ENCODE measurements around the gene FAP. TPM values are rescaled to one million over a fixed set of nuclear protein-coding genes. Genes with fewer than 3 reads are reported as not detected.

The FAP gene
- total and polyA plus RNA-seq, 2 of the 8 experiments (the other 6 are each of a cell fraction or from before 2014, with no cell fraction given), result not detected

DNA sequence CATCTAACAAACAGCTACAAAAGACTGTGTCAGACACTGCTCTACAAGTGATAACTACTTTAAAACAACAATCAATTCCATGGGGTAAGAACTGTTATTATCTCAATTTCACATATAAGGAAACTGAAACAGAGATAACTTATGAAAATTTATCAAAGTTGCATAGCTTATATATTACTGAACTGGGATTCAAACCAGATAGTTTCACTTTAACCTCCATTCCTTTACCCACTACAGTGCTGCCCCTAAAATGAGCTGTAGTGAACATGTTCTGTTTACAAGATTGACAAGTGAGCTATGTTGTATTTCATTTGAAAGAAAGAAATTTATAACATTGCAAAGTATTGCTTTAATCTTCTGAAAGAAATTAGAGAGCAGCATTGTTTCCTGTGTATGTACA, 77.1 kb downstream of the FAP start:
- Histone ChIP-seq H3K4ac (replicated peaks; ENCODE audit: insufficient read length, low read depth, low read length) (no peak overlapping the region), H3K18ac (ENCODE audit: extremely low read depth, low read length) (no peak overlapping the region), H2AK5ac (ENCODE audit: low read depth, low read length) (no peak overlapping the region), H3K27me3 (replicated peaks in 1 of 4; ENCODE audit: control insufficient read depth in 3 of 4, extremely low read depth in 1 of 4, insufficient read depth in 3 of 4, low read length in 3 of 4) (no peaks in the 10 kb centered on the region), H2BK20ac (ENCODE audit: low read length) (no peak overlapping the region), H2BK12ac (ENCODE audit: low read depth, low read length) (no peak overlapping the region), H3K4me1 (replicated peaks in 1 of 4; ENCODE audit: control insufficient read depth in 3 of 4, insufficient read depth in 4 of 4, low read length in 3 of 4) (no peaks in the 10 kb centered on the region), H3K4me3 (ENCODE audit: extremely low read depth in 1 of 4, insufficient read depth in 2 of 4, low read depth in 3 of 4, low read length in 4 of 4) (no peak overlapping the region), H3K56ac (replicated peaks; ENCODE audit: insufficient read length, low read depth, low read length) (no peak overlapping the region), H3K23ac (ENCODE audit: insufficient read length) (no peak overlapping the region), H3K79me1 (ENCODE audit: low read depth, low read length) (no peaks in the 10 kb centered on the region), H4K91ac (replicated peaks; ENCODE audit: insufficient read length, low read length) (no peak overlapping the region), H4K20me1 (replicated peaks in 1 of 2; ENCODE audit: control insufficient read depth in 1 of 2, insufficient read depth in 2 of 2, low read length in 2 of 2) (no peaks in the 10 kb centered on the region), H3K23me2 (ENCODE audit: low read depth, low read length) (no peaks in the 10 kb centered on the region), H3K27ac (ENCODE audit: low read depth, low read length) (no peak overlapping the region), H3K79me2 (ENCODE audit: control insufficient read depth in 1 of 2, insufficient read depth in 2 of 2, low read length in 2 of 2) (no peaks in the 10 kb centered on the region), H3K36me3 (ENCODE audit: control insufficient read depth in 2 of 4, insufficient read depth in 4 of 4, low read length in 3 of 4) (no peaks in the 10 kb centered on the region), H3K14ac (ENCODE audit: insufficient read length) (no peak overlapping the region), H3K9ac (replicated peaks in 1 of 4; ENCODE audit: extremely low read depth in 1 of 4, low read depth in 3 of 4, low read length in 3 of 4) (no peak overlapping the region), H3K4me2 (ENCODE audit: insufficient read depth in 1 of 2, low read depth in 2 of 2, low read length in 2 of 2) (no peak overlapping the region), H4K8ac (ENCODE audit: extremely low read depth, insufficient read depth, low read length) (no peak overlapping the region), H2AFZ (ENCODE audit: low read length) (no peak overlapping the region), H2BK15ac (ENCODE audit: low read length) (no peak overlapping the region), H4K5ac (ENCODE audit: insufficient read length, low read depth, low read length) (no peak overlapping the region), H2BK5ac (ENCODE audit: low read depth, low read length) (no peak overlapping the region), H2BK120ac (replicated peaks; ENCODE audit: low read depth, low read length) (no peak overlapping the region), H3K9me3 (ENCODE audit: insufficient read depth in 2 of 2, low read depth in 1 of 2, low read length in 1 of 2) (no peaks in the 10 kb centered on the region)
- TF ChIP-seq RFX5 (IDR thresholded peaks at IDR 0.05; ENCODE audit: borderline replicate concordance, low read depth, low read length), result no peak
- TF ChIP-seq KDM5A (IDR thresholded peaks at IDR 0.05; ENCODE audit: low read length), result no peak
- TF ChIP-seq NANOG (IDR thresholded peaks at IDR 0.05; ENCODE audit: insufficient read depth, low read depth, low read length, poor library complexity, severe bottlenecking), result no peak
- no peak for TF ChIP-seq E2F6 (IDR thresholded peaks at IDR 0.05)
- TF ChIP-seq TAF1 (IDR thresholded peaks at IDR 0.05; ENCODE audit: low read depth, low read length), result no peak
- TF ChIP-seq RXRA (IDR thresholded peaks at IDR 0.05; ENCODE audit: insufficient read depth, low read depth, low read length), result no peak
- no peak for TF ChIP-seq POLR2AphosphoS5 (IDR thresholded peaks at IDR 0.05; ENCODE audit: low read depth, low read length)
- no peak for TF ChIP-seq BRCA1 (IDR thresholded peaks at IDR 0.05; ENCODE audit: low read depth, low read length)
- no peak for TF ChIP-seq SP2 (IDR thresholded peaks at IDR 0.05; ENCODE audit: low read length)
- TF ChIP-seq TEAD4 (IDR thresholded peaks at IDR 0.05; ENCODE audit: low read depth, low read length), result no peak
- no peak for TF ChIP-seq TAF7 (optimal IDR thresholded peaks at IDR 0.05; ENCODE audit: borderline replicate concordance, low read depth, low read length)
- no peak for TF ChIP-seq CEBPB (IDR thresholded peaks at IDR 0.05; ENCODE audit: low read depth, low read length)
- TF ChIP-seq, protein P1, sequence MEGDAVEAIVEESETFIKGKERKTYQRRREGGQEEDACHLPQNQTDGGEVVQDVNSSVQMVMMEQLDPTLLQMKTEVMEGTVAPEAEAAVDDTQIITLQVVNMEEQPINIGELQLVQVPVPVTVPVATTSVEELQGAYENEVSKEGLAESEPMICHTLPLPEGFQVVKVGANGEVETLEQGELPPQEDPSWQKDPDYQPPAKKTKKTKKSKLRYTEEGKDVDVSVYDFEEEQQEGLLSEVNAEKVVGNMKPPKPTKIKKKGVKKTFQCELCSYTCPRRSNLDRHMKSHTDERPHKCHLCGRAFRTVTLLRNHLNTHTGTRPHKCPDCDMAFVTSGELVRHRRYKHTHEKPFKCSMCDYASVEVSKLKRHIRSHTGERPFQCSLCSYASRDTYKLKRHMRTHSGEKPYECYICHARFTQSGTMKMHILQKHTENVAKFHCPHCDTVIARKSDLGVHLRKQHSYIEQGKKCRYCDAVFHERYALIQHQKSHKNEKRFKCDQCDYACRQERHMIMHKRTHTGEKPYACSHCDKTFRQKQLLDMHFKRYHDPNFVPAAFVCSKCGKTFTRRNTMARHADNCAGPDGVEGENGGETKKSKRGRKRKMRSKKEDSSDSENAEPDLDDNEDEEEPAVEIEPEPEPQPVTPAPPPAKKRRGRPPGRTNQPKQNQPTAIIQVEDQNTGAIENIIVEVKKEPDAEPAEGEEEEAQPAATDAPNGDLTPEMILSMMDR (IDR thresholded peaks at IDR 0.05; ENCODE audit: control extremely low read depth in 1 of 3, insufficient read depth in 1 of 3, low read depth in 1 of 3, low read length in 3 of 3), result no peak
- FAIRE-seq (no peak), DNase-seq (ENCODE audit: low read depth in 1 of 2, low spot score in 2 of 2) (no peak)
- ChIA-PET CTCF (ENCODE audit: partially characterized antibody) (interaction anchor here (2.1 to 3.3 kb wide), 3 partner anchors 11 to 54 kb away, joined by 8 to 16 read pairs (median 12); no protein-coding TSS in a partner anchor), POLR2A (ENCODE audit: partially characterized antibody) (no interaction called here)

All from H1 (cell line).